HG03045 (cell line): ENCODE results near the gene FAM227B.
A peak's percentile ranks its signal among the peaks of the same experiment; 100 is the strongest.
"Not testable (repeated sequence)": the region's sequence is repeated elsewhere in the genome, so short reads cannot be mapped to it uniquely, and the experiment has no call there.

Source experiments
- ATAC-seq: cut with Tn5 transposase; IDR thresholded peaks from one replicate; pipeline ENCODE4 v1.9.1; 2021; ENCODE audit warnings: mild to moderate bottlenecking, moderate library complexity; ENCODE audit not compliant: unreplicated experiment

FAM227B gene

GRCh38 chr15:49441356-49441755 is 179.3 kb downstream of the FAM227B start:
- ATAC-seq = no peak

DNA sequence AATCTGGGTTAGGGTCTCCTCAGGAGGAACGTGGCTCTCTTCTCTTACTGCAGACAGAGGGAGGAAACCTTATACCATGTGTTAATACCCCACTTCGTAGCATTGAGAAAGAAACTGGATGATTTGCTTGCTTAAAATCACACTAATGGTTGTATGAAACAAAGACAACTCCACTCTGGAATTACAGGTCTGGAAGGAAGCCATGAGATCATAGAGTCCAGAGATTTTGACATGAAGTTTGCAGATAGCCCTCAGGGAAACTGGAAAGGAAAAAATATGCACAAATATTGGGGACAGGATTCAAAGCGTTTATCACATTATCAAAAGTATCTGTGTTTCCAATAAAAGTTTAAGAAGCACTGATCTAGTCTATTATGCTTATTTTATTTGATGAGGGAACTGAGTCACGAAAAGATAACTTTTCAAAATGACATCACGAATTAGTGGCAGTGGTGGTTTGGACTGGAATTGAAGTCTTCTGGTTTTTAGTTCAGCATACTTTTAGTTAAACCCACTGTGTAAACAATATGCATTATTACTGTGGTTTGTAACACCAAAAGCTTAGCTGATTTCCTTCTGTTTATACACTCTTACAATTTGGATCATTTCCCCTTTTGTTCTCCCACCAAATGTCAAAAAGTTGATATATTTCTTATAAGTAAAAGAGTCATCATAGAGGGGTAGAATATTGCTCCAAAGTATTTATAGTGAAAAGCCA is 180.8 kb downstream of the FAM227B start:
- no peak for ATAC-seq

DNA sequence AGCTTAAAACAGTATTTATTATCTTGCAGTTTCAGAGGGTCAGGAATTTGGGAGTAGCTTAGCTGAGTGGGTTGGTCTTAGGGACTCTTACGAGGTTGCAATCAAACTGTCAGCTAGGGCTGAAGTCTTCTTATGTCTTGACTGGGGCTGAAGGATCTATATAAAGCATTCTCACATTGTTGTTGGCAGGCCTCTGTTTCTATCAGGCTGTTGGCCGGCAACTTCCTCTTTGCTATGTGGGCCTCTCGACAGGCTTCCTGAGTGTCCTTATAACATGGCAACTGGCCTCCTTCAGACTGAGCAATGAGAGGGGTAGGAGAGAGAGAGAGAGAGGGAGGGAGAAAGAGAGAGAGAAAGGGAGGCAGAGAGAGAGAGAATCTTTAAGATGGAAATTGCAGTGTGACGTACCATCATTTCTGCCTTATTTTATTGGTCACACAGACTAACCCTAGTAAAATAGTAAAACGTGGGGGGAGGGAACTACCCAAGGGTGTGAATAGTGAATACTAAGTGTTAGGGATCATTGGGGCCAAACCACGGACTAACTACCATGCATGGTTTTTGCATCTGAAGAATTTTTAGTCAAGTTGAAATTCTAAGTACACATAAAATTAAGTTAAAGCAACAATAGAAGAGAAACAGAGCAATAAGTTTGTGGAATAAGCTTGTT is 181.5 kb downstream of the FAM227B start:
- peak; percentile 76 for ATAC-seq

- ATAC-seq = no peak
These were observed 183.9 kb downstream of the FAM227B start for GRCh38 chr15:49436751-49437150.

GRCh38 chr15:49435174-49435573 is 185.4 kb downstream of the FAM227B start:
- no peak for ATAC-seq

DNA sequence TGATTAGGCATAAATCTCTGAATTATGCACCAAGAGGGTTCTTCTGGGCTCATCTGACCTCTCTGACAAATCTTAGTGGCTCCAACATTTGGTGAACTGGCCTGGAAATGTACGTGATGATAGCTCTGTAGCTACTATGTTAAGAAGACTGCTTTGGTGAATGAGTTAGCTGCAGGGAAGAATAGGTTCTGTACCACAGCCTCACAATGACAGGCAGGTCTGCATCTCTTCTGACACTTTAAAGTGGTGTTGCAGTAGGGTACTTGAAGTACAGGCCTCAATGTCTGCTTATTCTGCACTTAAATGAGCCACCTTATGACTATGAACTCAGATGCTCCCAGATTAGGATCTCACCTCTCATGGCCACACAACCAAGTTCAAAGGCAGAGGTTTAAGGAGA is 190.6 kb downstream of the FAM227B start:
- ATAC-seq = no peak

DNA sequence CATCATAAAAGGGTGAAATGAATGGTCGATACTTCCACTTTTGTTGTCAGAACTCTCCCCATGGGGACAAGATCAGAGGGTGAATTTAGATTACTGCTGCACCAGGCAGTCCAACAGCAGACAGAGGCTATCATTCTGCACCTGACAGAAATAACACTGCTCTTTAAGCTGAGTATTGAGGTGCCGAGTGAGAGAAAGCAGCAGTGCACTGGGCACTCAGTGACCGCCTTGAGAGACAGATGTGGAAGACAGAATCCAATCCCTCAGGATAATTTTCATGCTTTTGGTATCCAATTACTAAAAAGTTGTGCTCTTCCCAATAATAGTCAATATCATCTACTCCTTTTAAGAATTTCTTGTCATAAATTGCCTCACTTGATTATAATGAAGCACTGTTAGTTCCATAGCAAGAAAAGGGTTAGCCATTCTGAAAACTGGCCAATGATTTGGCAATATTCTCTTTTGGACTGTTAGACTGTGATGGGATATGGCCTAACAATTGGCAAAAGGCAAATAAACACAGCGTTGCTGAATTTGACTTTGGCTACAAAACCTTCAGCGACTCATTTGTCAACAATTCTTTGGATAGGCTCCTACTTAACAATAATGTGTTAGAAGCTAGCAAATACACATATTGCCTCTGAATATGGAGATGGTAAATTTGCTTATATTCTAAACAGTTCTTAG is 192.1 kb downstream of the FAM227B start:
- ATAC-seq = no peak

GRCh38 chr15:49427372-49427771 is 193.2 kb downstream of the FAM227B start:
- ATAC-seq = no peak

GRCh38 chr15:49424954-49425353 is 195.7 kb downstream of the FAM227B start:
- no peak for ATAC-seq

GRCh38 chr15:49423901-49424550 is 196.6 kb downstream of the FAM227B start:
- no peak for ATAC-seq

- no peak for ATAC-seq
These were observed 197.6 kb downstream of the FAM227B start, which contains the start of gene FGF7 for GRCh38 chr15:49423021-49423420. Gene FGF7, plus strand, starts transcription at chr15:49423242. Its CDS starts 1,056 bp downstream, at chr15:49424298.

DNA sequence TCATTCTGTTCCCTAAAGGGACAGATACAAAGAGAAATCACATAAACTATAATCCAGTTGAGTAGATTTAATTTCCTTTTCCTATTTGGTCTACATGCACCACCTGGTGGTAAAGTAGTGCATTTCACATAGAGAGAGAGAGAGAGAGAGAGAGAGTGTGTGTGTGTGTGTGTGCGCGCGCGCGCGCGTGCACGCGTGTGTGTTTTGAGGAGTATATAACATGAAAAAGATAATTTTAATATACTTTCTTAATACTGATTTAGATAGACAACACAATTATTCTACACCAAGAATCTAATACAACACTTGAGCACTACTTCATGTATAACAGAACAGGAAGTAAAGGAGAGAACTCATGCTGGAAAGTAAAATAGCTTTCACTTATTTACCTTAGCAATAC is 198.6 kb downstream of the FAM227B start:
- no peak for ATAC-seq

DNA sequence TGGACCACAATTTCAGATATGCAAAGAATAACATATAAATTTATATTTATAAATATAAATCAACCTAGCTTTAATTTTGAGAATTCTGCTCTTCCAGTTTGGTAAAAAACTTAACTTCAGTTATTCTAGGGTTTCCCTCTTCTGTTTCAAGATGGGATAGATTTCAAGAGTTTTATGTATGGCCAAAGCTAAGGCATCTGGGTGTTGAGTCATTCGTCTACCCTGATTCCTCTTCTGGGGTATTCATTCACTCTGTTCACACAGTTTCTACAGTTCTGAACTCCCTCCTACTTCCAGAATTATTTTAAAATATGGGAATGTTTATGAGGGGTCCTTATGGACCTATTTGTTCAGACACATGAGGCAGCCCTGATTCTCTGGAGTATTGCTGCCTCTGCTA is 201.8 kb downstream of the FAM227B start:
- ATAC-seq = no peak

GRCh38 chr15:49415638-49416037 is 205.0 kb downstream of the FAM227B start:
- ATAC-seq = no peak

GRCh38 chr15:49415149-49415548 is 205.5 kb downstream of the FAM227B start:
- ATAC-seq = no peak

DNA sequence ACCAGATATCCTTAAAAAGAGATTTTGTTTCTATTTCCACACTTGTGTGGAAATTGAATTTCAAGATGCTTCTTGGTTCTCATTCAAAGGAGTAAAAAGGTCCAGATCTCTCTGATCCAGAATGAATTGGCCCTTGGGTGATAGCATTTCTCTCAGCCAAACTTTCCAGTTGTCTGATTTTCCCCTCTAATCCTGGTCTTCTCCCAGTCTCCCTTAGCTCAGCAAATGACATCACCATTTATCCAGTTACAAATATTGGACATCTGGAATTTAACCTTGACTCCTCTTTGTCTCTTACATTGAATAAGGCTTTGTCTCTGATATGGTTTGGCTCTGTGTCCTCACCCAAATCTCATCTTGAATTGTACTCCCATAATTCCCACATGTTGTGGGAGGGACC is 207.8 kb downstream of the FAM227B start:
- no peak for ATAC-seq

- ATAC-seq = no peak
These were observed 210.0 kb downstream of the FAM227B start for GRCh38 chr15:49410641-49411040.

- ATAC-seq = no peak
These were observed 214.1 kb downstream of the FAM227B start for GRCh38 chr15:49406352-49407118.

DNA sequence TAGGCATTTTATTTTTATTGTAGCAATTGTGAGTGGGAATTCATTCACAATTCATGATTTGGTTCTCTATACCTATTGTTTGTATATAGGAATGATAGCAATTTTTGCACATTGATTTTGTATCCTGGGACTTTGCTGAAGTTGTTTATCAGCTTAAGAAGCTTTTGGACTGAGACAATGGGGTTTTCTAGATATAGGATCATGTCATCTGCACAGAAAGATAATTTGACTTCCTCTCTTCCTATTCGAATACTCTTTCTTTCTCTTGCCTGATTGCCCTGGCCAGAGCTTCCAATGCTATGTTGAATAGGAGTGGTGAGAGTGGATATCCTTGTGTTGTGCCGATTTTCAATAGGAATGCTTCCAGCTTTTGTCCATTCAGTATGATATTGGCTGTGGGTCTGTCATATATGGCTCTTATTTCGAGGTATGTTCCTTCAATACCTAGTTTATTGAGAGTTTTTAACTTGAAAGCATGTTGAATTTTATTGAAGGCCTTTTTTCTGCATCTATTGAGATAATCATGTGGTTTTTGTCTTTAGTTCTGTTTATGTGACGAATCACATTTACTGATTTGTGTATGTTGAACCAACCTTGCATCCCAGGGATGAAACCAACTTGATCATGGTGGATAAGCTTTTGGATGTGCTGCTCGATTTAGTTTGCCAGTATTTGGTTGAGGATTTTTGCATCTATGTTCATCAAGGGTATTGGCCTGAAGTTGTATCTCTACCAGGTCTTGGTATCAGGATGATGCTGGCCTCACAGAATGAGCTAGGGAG is 217.9 kb downstream of the FAM227B start:
- not testable (repeated sequence) for ATAC-seq

- no peak for ATAC-seq
These were observed 233.1 kb downstream of the FAM227B start for GRCh38 chr15:49387471-49387870.
